NCI-H2227 (cell line): Measurements from ENCODE around the gene SLC25A17.
"Not testable (repeated sequence)": the region's sequence is repeated elsewhere in the genome, so short reads cannot be mapped to it uniquely, and the experiment has no call there.

Source experiments
- DNase-seq: peaks from one replicate; lab custom pipeline; 2025; ENCODE audit not compliant: unreplicated experiment; lab: John Stamatoyannopoulos, UW

SLC25A17 gene

DNA sequence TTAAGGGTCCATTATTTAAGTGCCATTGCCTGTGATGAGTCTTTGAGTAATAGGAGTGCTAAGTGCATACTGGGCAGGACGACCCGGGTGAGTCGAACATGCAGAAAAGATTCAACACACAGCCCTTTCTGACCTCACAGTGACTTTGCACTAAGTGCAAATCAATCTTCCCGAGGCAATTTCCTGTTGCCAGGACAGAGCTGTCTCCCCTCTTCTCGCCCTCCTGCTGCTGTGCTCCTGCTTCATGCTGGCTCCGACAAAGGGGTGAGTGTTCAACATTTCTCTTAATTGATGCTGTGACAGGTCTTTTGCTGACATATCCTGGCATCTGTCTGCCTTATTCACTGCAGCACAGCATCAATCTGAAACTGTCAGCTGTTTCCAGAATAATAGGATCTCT is 97.9 kb downstream of the SLC25A17 start:
- peak; percentile 80 for DNase-seq

DNA sequence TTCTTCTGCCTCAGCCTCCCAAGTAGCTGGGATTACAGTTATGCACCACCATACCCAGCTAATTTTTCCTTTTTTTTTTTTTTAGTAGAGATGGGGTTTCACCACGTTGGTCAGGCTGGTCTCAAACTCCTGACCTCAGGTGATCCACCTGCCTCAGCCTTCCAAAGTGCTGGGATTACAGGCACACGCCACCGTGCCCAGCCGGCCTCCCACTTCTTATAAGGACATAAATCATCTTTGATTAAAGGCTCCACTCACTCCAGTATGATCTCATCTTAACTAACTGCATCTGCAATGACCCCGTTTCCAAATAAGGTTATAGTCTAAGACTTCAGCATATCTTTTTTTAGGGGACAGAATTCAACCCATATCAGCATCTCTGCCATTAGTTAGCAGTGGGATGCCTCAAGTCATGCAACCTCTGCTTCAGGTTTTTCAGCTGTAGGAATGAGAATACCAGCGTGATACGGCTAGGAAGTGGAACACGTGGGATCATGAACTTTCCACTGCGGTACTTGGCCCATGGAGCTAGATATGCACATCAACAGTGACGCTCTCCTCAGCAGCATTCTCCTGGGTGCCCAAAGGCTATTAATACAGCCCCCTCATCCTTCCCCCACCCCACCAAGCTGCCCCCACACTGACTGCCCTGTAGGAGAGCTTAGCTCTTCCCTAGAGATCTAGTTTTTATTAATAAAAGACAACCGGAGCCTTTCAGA is 98.4 kb downstream of the SLC25A17 start:
- DNase-seq = peak; percentile 45

DNA sequence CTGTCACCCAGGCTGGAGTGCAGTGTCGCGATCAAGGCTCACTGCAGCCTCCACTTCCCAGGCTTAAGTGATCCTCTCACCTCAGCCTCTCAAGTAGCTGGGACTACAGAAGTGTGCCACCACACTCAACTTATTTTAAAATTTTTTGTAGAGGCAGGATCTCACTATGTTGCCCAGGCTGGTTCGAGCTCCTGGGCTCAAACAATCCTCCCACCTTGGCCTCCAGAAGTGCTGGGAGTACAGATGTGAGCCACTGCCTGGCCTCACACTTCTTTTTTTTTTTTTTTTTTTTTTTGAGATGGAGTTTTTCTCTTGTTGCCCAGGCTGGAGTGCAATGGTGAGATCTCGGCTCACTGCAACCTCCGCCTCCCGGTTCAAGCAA is 99.0 kb downstream of the SLC25A17 start:
- DNase-seq = not testable (repeated sequence)
